GM06990 (cell line): ENCODE measurements around the gene TXNDC8.
A peak's percentile ranks its signal among the peaks of the same experiment; 100 is the strongest.

ENCODE experiments used
- DNase-seq: peaks from one replicate; pipeline ENCODE4 v3.0.0-alpha.2; 2011; ENCODE audit not compliant: insufficient read length; ENCODE audit errors: extremely low read depth
- H3K27me3 ChIP-seq: replicated peaks from 2 replicates; pipeline ENCODE4 v1.6.0; 2011; ENCODE audit warnings: low read length; ENCODE audit not compliant: control insufficient read depth, insufficient read depth
- H3K36me3 ChIP-seq: 2 replicates; pipeline ENCODE4 v1.5.1; 2011; ENCODE audit warnings: low read length; ENCODE audit not compliant: control insufficient read depth, insufficient read depth
- H3K4me3 ChIP-seq: replicated peaks from 2 replicates; pipeline ENCODE4 v1.5.1; 2011; ENCODE audit warnings: low read depth, mild to moderate bottlenecking, control low read depth, low read length
- CTCF ChIP-seq: IDR thresholded peaks from 2 replicates; pipeline ENCODE4 v1.5.1; 2011; ENCODE audit warnings: low read length, control low read depth, mild to moderate bottlenecking, inconsistent platforms; ENCODE audit not compliant: insufficient read depth, poor library complexity, severe bottlenecking

The TXNDC8 gene

GRCh38 chr9:110261632-110262031 is 76.0 kb downstream of the TXNDC8 start:
- Histone ChIP-seq H3K27me3 (no peaks in the 10 kb centered on the region), H3K36me3 (no peaks in the 10 kb centered on the region), H3K4me3 (no peak overlapping the region)
- DNase-seq = no peak
- no peak for TF ChIP-seq CTCF

GRCh38 chr9:110260911-110261310 is 76.8 kb downstream of the TXNDC8 start:
- Histone ChIP-seq H3K36me3 (no peaks in the 10 kb centered on the region), H3K27me3 (no peaks in the 10 kb centered on the region), H3K4me3 (no peak overlapping the region)
- no peak for TF ChIP-seq CTCF
- no peak for DNase-seq

DNA sequence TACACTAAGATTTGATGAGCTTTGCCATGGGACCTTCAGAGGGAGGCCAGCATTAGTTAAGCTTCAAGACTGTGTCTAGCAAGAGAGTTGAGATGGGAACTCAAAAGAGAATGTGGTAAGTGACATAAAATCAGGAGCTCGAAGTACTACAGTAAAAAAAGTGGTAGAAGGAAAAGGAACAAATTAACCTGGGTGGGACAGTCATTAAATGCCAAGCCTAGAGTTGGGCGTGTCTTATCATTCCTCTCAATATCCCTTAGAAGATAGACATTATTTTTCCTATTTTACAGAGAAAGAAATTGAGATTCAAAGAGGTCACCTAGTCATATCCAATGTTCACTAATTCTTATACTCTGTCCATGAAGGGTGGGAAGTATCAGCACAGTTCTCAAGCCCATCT is 78.1 kb downstream of the TXNDC8 start:
- DNase-seq = no peak
- TF ChIP-seq CTCF = no peak
- no peaks in the 10 kb centered on the region for H3K36me3 ChIP-seq
- no peaks in the 10 kb centered on the region for H3K27me3 ChIP-seq
- H3K4me3 ChIP-seq = no peak overlapping the region

DNA sequence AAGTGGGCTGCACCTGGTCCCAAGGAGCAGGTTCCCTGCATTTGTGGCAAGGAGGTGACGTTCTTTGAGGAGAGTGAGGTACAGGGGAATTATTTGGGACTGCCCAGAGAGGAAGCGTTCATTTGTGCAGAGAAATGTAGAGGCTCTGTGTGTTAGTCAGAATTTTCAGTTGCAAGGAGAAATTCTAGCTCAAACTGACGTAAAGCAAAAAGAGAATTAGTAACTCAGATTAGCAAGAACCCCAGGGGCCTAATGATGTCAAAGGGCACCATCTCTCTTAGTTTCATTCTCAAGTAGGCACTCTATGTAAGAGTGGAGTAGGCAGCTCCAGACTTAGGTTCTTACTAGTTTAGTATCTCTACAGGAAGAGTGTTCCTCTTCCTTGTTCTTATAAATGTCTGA is 79.0 kb downstream of the TXNDC8 start:
- no peaks in the 10 kb centered on the region for H3K36me3 ChIP-seq
- no peak overlapping the region; the same call in 1 of the 2 replicates for H3K4me3 ChIP-seq
- no peaks in the 10 kb centered on the region for H3K27me3 ChIP-seq
- no peak for TF ChIP-seq CTCF
- DNase-seq = peak; percentile 24

- Histone ChIP-seq H3K27me3 (no peaks in the 10 kb centered on the region), H3K36me3 (no peaks in the 10 kb centered on the region), H3K4me3 (peak overlapping the region; percentile 92)
- DNase-seq = no peak
- TF ChIP-seq CTCF = no peak
These were observed 79.7 kb downstream of the TXNDC8 start for GRCh38 chr9:110257956-110258355.
